Measurements from ENCODE around the gene NLN. TPM values are rescaled to one million over a fixed set of nuclear protein-coding genes. Genes with fewer than 3 reads are reported as not detected.

The NLN gene
- total RNA-seq, 4 donors from 2014 or later = 20.4 to 29.9 (median 27.9) TPM

- ATAC-seq = no peak
- no peak overlapping the region for H3K27ac ChIP-seq
- H3K9me3 ChIP-seq = no peaks in the 10 kb centered on the region
Observed at GRCh38 chr5:65808818-65809217, 86.8 kb downstream of the NLN start.

GRCh38 chr5:65809817-65810531 lies 88.0 kb downstream of the NLN start:
- in situ Hi-C loops (cut with MboI; ENCODE audit: low sequenced_read_pairs in 4 of 4) (no loop called here), intact Hi-C loops (cut with DNase I; ENCODE audit: low total_unique reads) (no loop called here)
- H3K9me3 ChIP-seq = no peaks in the 10 kb centered on the region
- ATAC-seq (no peak), DNase-seq (no peak)
- no peaks in the 10 kb centered on the region for H3K27me3 ChIP-seq
- no peaks in the 10 kb centered on the region for H3K4me1 ChIP-seq
- H3K27ac ChIP-seq = no peak overlapping the region
- H3K4me3 ChIP-seq = no peak overlapping the region
- TF ChIP-seq POLR2A (IDR thresholded peaks at IDR 0.05) = no peak
- no peak for TF ChIP-seq CTCF (IDR thresholded peaks at IDR 0.05 in 4 of 5, conservative IDR thresholded peaks at IDR 0.05 in 1 of 5)
- peaks cover 0 to 41% of the 10 kb centered on the region in 2 donors for H3K36me3 ChIP-seq

More at GRCh38 chr5:65808818-65809217, 86.8 kb downstream of the NLN start:
- Histone ChIP-seq H3K36me3 (peaks cover 0 to 35% of the 10 kb centered on the region in 2 donors), H3K4me1 (no peaks in the 10 kb centered on the region), H3K27me3 (no peaks in the 10 kb centered on the region), H3K4me3 (no peak overlapping the region)
- in situ Hi-C loops (cut with MboI; ENCODE audit: low sequenced_read_pairs in 4 of 4) (no loop called here), intact Hi-C loops (cut with DNase I; ENCODE audit: low total_unique reads) (no loop called here)
- DNase-seq = no peak
- no peak for TF ChIP-seq CTCF (IDR thresholded peaks at IDR 0.05 in 4 of 5, conservative IDR thresholded peaks at IDR 0.05 in 1 of 5)
- no peak for TF ChIP-seq POLR2A (IDR thresholded peaks at IDR 0.05)

- peaks cover 0 to 41% of the 10 kb centered on the region in 2 donors for H3K36me3 ChIP-seq
- no peak overlapping the region for H3K27ac ChIP-seq
- TF ChIP-seq CTCF (IDR thresholded peaks at IDR 0.05 in 4 of 5, conservative IDR thresholded peaks at IDR 0.05 in 1 of 5) (no peak), POLR2A (IDR thresholded peaks at IDR 0.05) (no peak)
- H3K4me3 ChIP-seq = no peak overlapping the region
- no peaks in the 10 kb centered on the region for H3K27me3 ChIP-seq
- in situ Hi-C loops (cut with MboI; ENCODE audit: low sequenced_read_pairs in 4 of 4) = no loop called here
- no peaks in the 10 kb centered on the region for H3K9me3 ChIP-seq
- DNase-seq (no peak), ATAC-seq (no peak)
- intact Hi-C loops (cut with DNase I; ENCODE audit: low total_unique reads) = no loop called here
- H3K4me1 ChIP-seq = no peaks in the 10 kb centered on the region
Observed at GRCh38 chr5:65811004-65811403, 89.0 kb downstream of the NLN start.

GRCh38 chr5:65811885-65812284 lies 89.9 kb downstream of the NLN start:
- H3K27me3 ChIP-seq = no peaks in the 10 kb centered on the region
- TF ChIP-seq POLR2A (IDR thresholded peaks at IDR 0.05) (no peak), CTCF (IDR thresholded peaks at IDR 0.05 in 4 of 5, conservative IDR thresholded peaks at IDR 0.05 in 1 of 5) (no peak)
- no peaks in the 10 kb centered on the region for H3K4me1 ChIP-seq
- no peak overlapping the region for H3K27ac ChIP-seq
- intact Hi-C loops (cut with DNase I; ENCODE audit: low total_unique reads) = no loop called here
- H3K4me3 ChIP-seq = no peak overlapping the region
- in situ Hi-C loops (cut with MboI; ENCODE audit: low sequenced_read_pairs in 4 of 4) = no loop called here
- H3K36me3 ChIP-seq = peaks cover 0 to 50% of the 10 kb centered on the region in 2 donors
- no peak for DNase-seq
- H3K9me3 ChIP-seq = no peaks in the 10 kb centered on the region
- ATAC-seq = no peak

Measured in gastrocnemius medialis (tissue), 4 donors.